AG09309 (cell line): Measurements from ENCODE around the gene PMS2.
A peak's percentile ranks its signal among the peaks of the same experiment; 100 is the strongest.

Experiments
- DNase-seq: peaks from one replicate; pipeline ENCODE4 v3.0.0-alpha.2; 2010; ENCODE audit warnings: low read depth
- H3K4me3 ChIP-seq: 2 replicates; pipeline ENCODE4 v1.5.1; 2011; ENCODE audit warnings: mild to moderate bottlenecking, low read depth, low read length, moderate library complexity; ENCODE audit not compliant: control insufficient read depth
- CTCF ChIP-seq: IDR thresholded peaks from 2 replicates; pipeline ENCODE4 v1.5.1; 2011; ENCODE audit warnings: mild to moderate bottlenecking, low read depth, low read length, inconsistent platforms; ENCODE audit not compliant: insufficient read depth, control insufficient read depth; ENCODE audit errors: missing control alignments

Gene PMS2

GRCh38 chr7:6027806-6028365 lies 19.0 kb upstream of the PMS2 start:
- no peak for TF ChIP-seq CTCF
- no peak overlapping the region for H3K4me3 ChIP-seq
- DNase-seq, result no peak

GRCh38 chr7:6026820-6027311 lies 18.0 kb upstream of the PMS2 start:
- DNase-seq, result no peak
- TF ChIP-seq CTCF, result no peak
- H3K4me3 ChIP-seq, result no peak overlapping the region

- TF ChIP-seq CTCF, result peak; percentile 26
- H3K4me3 ChIP-seq, result no peak overlapping the region
- no peak for DNase-seq
Observed at GRCh38 chr7:6026011-6026819, 17.4 kb upstream of the PMS2 start.

GRCh38 chr7:6023974-6024435 lies 15.2 kb upstream of the PMS2 start:
- DNase-seq, result no peak
- TF ChIP-seq CTCF, result no peak

GRCh38 chr7:6022707-6023106 lies 13.9 kb upstream of the PMS2 start:
- no peak for TF ChIP-seq CTCF
- DNase-seq, result no peak

More at GRCh38 chr7:6023974-6024435, 15.2 kb upstream of the PMS2 start:
- H3K4me3 ChIP-seq, result no peak overlapping the region

GRCh38 chr7:6020371-6021286 lies 11.8 kb upstream of the PMS2 start:
- no peak overlapping the region for H3K4me3 ChIP-seq
- DNase-seq, result no peak
- TF ChIP-seq CTCF, result no peak

More at GRCh38 chr7:6022707-6023106, 13.9 kb upstream of the PMS2 start:
- H3K4me3 ChIP-seq, result no peak overlapping the region
